Smooth muscle cell (in vitro differentiated cells): ENCODE results near the gene TRMT61A. TPM values are rescaled to one million over a fixed set of nuclear protein-coding genes. Genes with fewer than 3 reads are reported as not detected.

Experiments
- DNase-seq: peaks from one replicate; lab custom pipeline; 2025; ENCODE audit not compliant: unreplicated experiment; lab: John Stamatoyannopoulos, UW
- H2AFZ ChIP-seq: fragments of 200-600 bp; sonication (generic); 2 replicates; pipeline ENCODE4 v1.6.0; 2016; ENCODE audit warnings: antibody characterized with exemption, low read depth, mild to moderate bottlenecking
- H3F3A ChIP-seq: fragments of 200-600 bp; sonication (generic); 2 replicates; pipeline ENCODE4 v1.6.0; 2017; ENCODE audit warnings: antibody characterized with exemption, low read depth
- H3K27ac ChIP-seq: fragments of 200-600 bp; sonication (generic); 2 replicates; pipeline ENCODE4 v1.5.1; 2016; ENCODE audit warnings: low read depth, mild to moderate bottlenecking
- H3K27me3 ChIP-seq: fragments of 200-600 bp; sonication (generic); 2 replicates; pipeline ENCODE4 v1.6.1; 2016; ENCODE audit warnings: low read depth, mild to moderate bottlenecking
- H3K36me3 ChIP-seq: fragments of 200-600 bp; sonication (generic); 2 replicates; pipeline ENCODE4 v1.5.1; 2016; ENCODE audit warnings: low read depth
- H3K4me1 ChIP-seq: fragments of 200-600 bp; sonication (generic); 2 replicates; pipeline ENCODE4 v1.5.1; 2016; ENCODE audit warnings: low read depth
- H3K4me2 ChIP-seq: fragments of 200-600 bp; sonication (generic); 2 replicates; pipeline ENCODE4 v1.6.0; 2016; ENCODE audit warnings: mild to moderate bottlenecking
- H3K4me3 ChIP-seq: fragments of 200-600 bp; sonication (generic); 2 replicates; pipeline ENCODE4 v1.5.1; 2016; ENCODE audit warnings: mild to moderate bottlenecking
- H3K79me2 ChIP-seq: fragments of 200-600 bp; sonication (generic); 2 replicates; pipeline ENCODE4 v1.6.0; 2016; ENCODE audit warnings: low read depth, mild to moderate bottlenecking
- H3K9ac ChIP-seq: fragments of 200-600 bp; sonication (generic); 2 replicates; pipeline ENCODE4 v1.6.0; 2016; ENCODE audit warnings: low read depth
- H3K9me3 ChIP-seq: fragments of 200-600 bp; sonication (generic); replicated peaks from 2 replicates; pipeline ENCODE4 v1.5.1; 2016; ENCODE audit warnings: low read depth
- H4K20me1 ChIP-seq: fragments of 200-600 bp; sonication (generic); 2 replicates; pipeline ENCODE4 v1.6.0; 2016; ENCODE audit warnings: low read depth
- WGBS: methylation state at CpG from one replicate; pipeline ENCODE4 v1.1.7; 2016; ENCODE audit warnings: low lambda C conversion rate; 5-methylcytosine and 5-hydroxymethylcytosine counted together
- polyA plus RNA-seq: library from polyadenylated mRNA; unstranded; fragments of >200 nt; fragmentation: Nextera tagmentation; extraction: Ambion mirVana; gene quantifications from 2 replicates; pipeline ENCODE4 v1.2.1, GENCODE V29; 2016
- small RNA-seq: library from RNA; depleted of rRNA; stranded (forward); fragments of <200 nt; gene quantifications from one replicate; pipeline ENCODE3, GENCODE V24; 2014
- total RNA-seq: library from RNA; depleted of rRNA; stranded (reverse); fragments of >200 nt; gene quantifications from 2 replicates; pipeline ENCODE4 v1.2.3, GENCODE V29; 2014
- TF ChIP-seq, protein P1 (sequence below): fragments of 200-600 bp; sonication (generic); IDR thresholded peaks from 2 replicates; pipeline ENCODE4 v1.5.1; 2017; ENCODE audit warnings: borderline replicate concordance, mild to moderate bottlenecking, antibody characterized with exemption; ENCODE audit not compliant: insufficient read depth, poor library complexity, severe bottlenecking

The TRMT61A gene
- total and polyA plus RNA-seq, 2 experiments from 2014 or later = 3.7 to 6.7 TPM

DNA sequence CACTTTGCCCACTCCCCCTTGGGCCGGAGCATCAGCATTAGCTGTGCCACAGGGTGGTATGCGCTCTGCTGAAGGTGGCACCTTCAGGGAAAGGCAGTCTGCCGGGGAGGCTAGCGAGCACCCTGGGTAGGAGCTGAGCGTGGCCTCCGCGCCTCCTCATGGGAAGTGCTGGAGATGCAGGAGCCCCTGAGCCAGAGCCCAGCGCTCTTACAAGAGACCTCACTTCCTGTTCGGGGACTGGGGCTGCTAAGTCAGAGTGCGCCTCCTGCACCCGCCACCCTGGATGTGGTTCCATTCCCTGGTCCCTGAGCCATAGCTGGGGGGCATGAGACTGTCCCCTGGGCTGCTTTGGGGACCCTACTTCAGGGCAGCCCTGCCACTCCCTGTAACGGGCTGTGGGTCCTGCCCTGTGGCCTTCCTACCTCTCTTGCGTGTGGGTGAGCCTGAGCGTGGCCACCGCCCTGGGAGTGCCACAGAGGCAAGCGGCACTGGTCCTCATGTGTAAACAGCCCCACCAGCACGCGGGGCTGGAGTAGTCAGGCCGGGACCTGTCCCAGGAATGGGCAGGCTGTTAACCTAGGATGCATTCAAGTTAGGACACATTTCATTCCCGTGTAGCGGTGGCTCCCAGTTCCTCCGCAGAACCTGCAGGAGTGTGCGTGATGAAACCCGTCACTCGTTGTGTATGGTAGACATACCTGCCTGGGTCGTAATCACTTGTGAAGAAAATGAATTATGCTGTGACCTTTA lies 53.1 kb downstream of the TRMT61A start:
- no peaks in the 10 kb centered on the region for H3K9me3 ChIP-seq
- H3K79me2 ChIP-seq = no peaks in the 10 kb centered on the region
- no peaks in the 10 kb centered on the region for H3K27me3 ChIP-seq
- no peak overlapping the region for H2AFZ ChIP-seq
- 84% methylated on average over 26 of the region's 26 CpGs for WGBS
- H3K9ac ChIP-seq = no peak overlapping the region
- TF ChIP-seq, protein P1, sequence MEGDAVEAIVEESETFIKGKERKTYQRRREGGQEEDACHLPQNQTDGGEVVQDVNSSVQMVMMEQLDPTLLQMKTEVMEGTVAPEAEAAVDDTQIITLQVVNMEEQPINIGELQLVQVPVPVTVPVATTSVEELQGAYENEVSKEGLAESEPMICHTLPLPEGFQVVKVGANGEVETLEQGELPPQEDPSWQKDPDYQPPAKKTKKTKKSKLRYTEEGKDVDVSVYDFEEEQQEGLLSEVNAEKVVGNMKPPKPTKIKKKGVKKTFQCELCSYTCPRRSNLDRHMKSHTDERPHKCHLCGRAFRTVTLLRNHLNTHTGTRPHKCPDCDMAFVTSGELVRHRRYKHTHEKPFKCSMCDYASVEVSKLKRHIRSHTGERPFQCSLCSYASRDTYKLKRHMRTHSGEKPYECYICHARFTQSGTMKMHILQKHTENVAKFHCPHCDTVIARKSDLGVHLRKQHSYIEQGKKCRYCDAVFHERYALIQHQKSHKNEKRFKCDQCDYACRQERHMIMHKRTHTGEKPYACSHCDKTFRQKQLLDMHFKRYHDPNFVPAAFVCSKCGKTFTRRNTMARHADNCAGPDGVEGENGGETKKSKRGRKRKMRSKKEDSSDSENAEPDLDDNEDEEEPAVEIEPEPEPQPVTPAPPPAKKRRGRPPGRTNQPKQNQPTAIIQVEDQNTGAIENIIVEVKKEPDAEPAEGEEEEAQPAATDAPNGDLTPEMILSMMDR = no peak
- no peak overlapping the region for H3K27ac ChIP-seq
- H3K4me2 ChIP-seq = no peak overlapping the region
- peaks cover 41% of the 10 kb centered on the region for H4K20me1 ChIP-seq
- no peaks in the 10 kb centered on the region for H3K4me1 ChIP-seq
- no peak for DNase-seq
- H3K36me3 ChIP-seq = no peaks in the 10 kb centered on the region
- H3F3A ChIP-seq = peaks cover 1% of the 10 kb centered on the region
- no peak overlapping the region for H3K4me3 ChIP-seq

DNA sequence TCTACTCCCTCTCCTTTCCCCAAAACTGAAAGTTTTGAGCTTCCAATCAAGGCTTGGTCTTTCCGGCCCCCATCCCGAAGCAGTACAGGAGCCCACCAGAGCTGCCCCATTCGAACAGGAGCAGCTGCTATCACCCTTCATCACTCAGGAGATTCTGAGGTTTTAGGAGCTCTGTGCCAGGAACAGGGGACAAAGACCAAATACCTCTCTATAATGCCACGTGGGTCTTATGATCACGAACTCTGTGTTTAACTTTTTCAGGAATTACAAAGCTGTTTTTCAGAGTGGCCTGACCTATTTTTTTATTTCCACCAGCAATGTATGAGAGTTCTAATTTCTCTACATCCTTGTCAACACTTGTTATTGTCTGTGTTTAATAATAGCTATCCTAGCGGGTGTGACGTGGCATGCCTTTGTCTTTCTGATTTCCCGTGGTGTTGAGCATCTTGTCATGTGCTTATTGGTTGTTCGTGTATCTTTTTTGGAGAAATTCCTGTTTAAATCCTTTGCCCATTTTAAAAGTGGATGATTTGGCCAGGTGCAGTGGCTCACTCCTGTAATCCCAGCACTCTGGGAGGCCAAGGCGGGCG lies 55.4 kb downstream of the TRMT61A start:
- TF ChIP-seq, protein P1 = no peak

More for the DNA sequence above, 55.4 kb downstream of the TRMT61A start:
- Histone ChIP-seq H3K9ac (no peak overlapping the region), H3K36me3 (no peaks in the 10 kb centered on the region), H3K27me3 (no peaks in the 10 kb centered on the region), H3F3A (no peaks in the 10 kb centered on the region), H3K9me3 (no peaks in the 10 kb centered on the region), H3K4me2 (no peak overlapping the region), H3K4me3 (no peak overlapping the region), H3K4me1 (no peaks in the 10 kb centered on the region), H3K27ac (no peak overlapping the region), H2AFZ (no peak overlapping the region), H4K20me1 (peaks cover 32% of the 10 kb centered on the region), H3K79me2 (no peaks in the 10 kb centered on the region)
- WGBS = 97% methylated on average over 11 of the region's 11 CpGs
- no peak for DNase-seq

Small RNA genes lying within 50 kb of the gene (small RNA-seq; reads per million reads assigned to genes)
- gene RNU4-68P (not detected), gene RNU7-160P (not detected)

Other genes starting within 250 kb of the TRMT61A start
- gene EIF5, start 195.0 kb upstream of the TRMT61A start, total RNA-seq = 233 and 278 TPM in 2 replicates
- gene EIF5, start 195.0 kb upstream of the TRMT61A start, polyA plus RNA-seq = 290 and 357 TPM in 2 replicates
- gene MARK3, start 143.8 kb upstream of the TRMT61A start, total RNA-seq = 63.2 and 71.3 TPM in 2 replicates
- 68.4 and 69.0 TPM in 2 replicates for gene MARK3, start 143.8 kb upstream of the TRMT61A start, polyA plus RNA-seq
- gene CKB, start 6.4 kb upstream of the TRMT61A start, total RNA-seq = 19.8 and 25.7 TPM in 2 replicates
- gene CKB, start 6.4 kb upstream of the TRMT61A start, polyA plus RNA-seq = 62.9 and 107 TPM in 2 replicates
- gene BAG5, start 33.5 kb downstream of the TRMT61A start, total RNA-seq = 27.3 and 31.1 TPM in 2 replicates
- 12.7 and 13.4 TPM in 2 replicates for gene BAG5, start 33.5 kb downstream of the TRMT61A start, polyA plus RNA-seq
- 33.4 and 42.8 TPM in 2 replicates for gene COA8, start 33.8 kb downstream of the TRMT61A start, total RNA-seq
- gene COA8, start 33.8 kb downstream of the TRMT61A start, polyA plus RNA-seq = 69.9 and 73.3 TPM in 2 replicates
- 184 and 224 TPM in 2 replicates for gene KLC1, start 100.0 kb downstream of the TRMT61A start, total RNA-seq
- gene KLC1, start 100.0 kb downstream of the TRMT61A start, polyA plus RNA-seq = 167 and 180 TPM in 2 replicates
- 4.9 and 10.5 TPM in 2 replicates for gene XRCC3, start 186.3 kb downstream of the TRMT61A start, total RNA-seq
- 8.3 and 10.0 TPM in 2 replicates for gene XRCC3, start 186.3 kb downstream of the TRMT61A start, polyA plus RNA-seq
- 33.9 and 42.6 TPM in 2 replicates for gene ZFYVE21, start 186.6 kb downstream of the TRMT61A start, total RNA-seq
- gene ZFYVE21, start 186.6 kb downstream of the TRMT61A start, polyA plus RNA-seq = 41.5 and 55.9 TPM in 2 replicates